Right lobe of liver (tissue), 6 donors: ENCODE results near the gene S100PBP. TPM values are rescaled to one million over a fixed set of nuclear protein-coding genes. Genes with fewer than 3 reads are reported as not detected.

Experiments
- ATAC-seq, 4 donors: fragments of 200-7000 bp; cut with Tn5 transposase; one replicate each; pipeline ENCODE4 v1.9.1; 2020; ENCODE audit warnings: mild to moderate bottlenecking in 4 of 4, moderate library complexity in 4 of 4
- DNase-seq, 3 donors: peaks; one replicate each; pipeline ENCODE4 v3.0.0-alpha.2; 2020
- H3K27ac ChIP-seq, 3 donors: fragments of 200-600 bp; one replicate each; pipeline ENCODE4 v1.8.0; 2022
- H3K27me3 ChIP-seq, 2 donors: fragments of 200-600 bp; one replicate each; pipeline ENCODE4 v1.8.0; 2022
- H3K36me3 ChIP-seq, 4 donors: fragments of 200-600 bp; sonication (generic) in 1 of 4; one replicate each; pipeline versions ENCODE4 v1.5.1 to v1.8.0; 2017 to 2022; ENCODE audit warnings: control low read depth in 1 of 4
- H3K4me1 ChIP-seq, 4 donors: fragments of 200-600 bp; sonication (generic) in 1 of 4; one replicate each; pipeline versions ENCODE4 v1.5.1 to v1.8.0; 2017 to 2022; ENCODE audit warnings: control low read depth in 1 of 4
- H3K4me3 ChIP-seq, 3 donors: fragments of 200-600 bp; one replicate each; pipeline ENCODE4 v1.8.0; 2022
- H3K9me3 ChIP-seq, 4 donors: fragments of 200-600 bp; sonication (generic) in 1 of 4; one replicate each; pipeline versions ENCODE4 v1.5.1 to v1.8.0; 2017 to 2022; ENCODE audit warnings: control low read depth in 1 of 4
- CTCF ChIP-seq, 4 donors: fragments of 200-600 bp in 3 of 4; fragments of 450-650 bp in 1 of 4; IDR thresholded peaks; one replicate each; pipeline versions ENCODE4 v1.5.1 to v1.8.0; 2016 to 2022; ENCODE audit warnings: antibody characterized with exemption in 4 of 4, mild to moderate bottlenecking in 2 of 4
- POLR2A ChIP-seq: fragments of 450-650 bp; IDR thresholded peaks from one replicate; pipeline ENCODE4 v1.6.1; 2017; ENCODE audit warnings: antibody characterized with exemption, mild to moderate bottlenecking
- WGBS: methylation state at CpG from one replicate; pipeline ENCODE4 v1.1.6; 2018; ENCODE audit warnings: low coverage, low lambda C conversion rate; ENCODE audit not compliant: insufficient coverage; ENCODE audit errors: missing lambda C conversion rate; 5-methylcytosine and 5-hydroxymethylcytosine counted together
- intact Hi-C, 2 donors: fragments of 100-400 bp; cut with DNase I; formaldehyde crosslinking; loops; one replicate each; pipeline versions ENCODE4 v1.11.2 to v1.14.1; 2022
- total RNA-seq, 6 experiments: library from RNA; depleted of rRNA in 2 of 6; stranded (reverse); fragments of >200 nt in 2 of 6; fragmentation: NEBNext Ultra II Directional in 3 of 6; extraction: Animal tissue kit (Norgen Biotek cat#: 25700) in 3 of 6; gene quantifications; one replicate each; pipeline versions ENCODE4 v1.1.0 to v1.2.4, GENCODE V29; 2016 to 2023
- donor health status: DM: no; HTN: yes; CAD: no.
- donor health status: DM: no; HTN: no; CAD: no.
- donor health status: DM: no; HTN: no; CAD: no.
- donor health status: DM: no; HTN: yes; CAD: no.
- donor health status: DM: no; HTN: yes; CAD: no.

The S100PBP gene
- total RNA-seq, 6 experiments from 2014 or later, result 7.6 to 14.6 (median 10.5) TPM

DNA sequence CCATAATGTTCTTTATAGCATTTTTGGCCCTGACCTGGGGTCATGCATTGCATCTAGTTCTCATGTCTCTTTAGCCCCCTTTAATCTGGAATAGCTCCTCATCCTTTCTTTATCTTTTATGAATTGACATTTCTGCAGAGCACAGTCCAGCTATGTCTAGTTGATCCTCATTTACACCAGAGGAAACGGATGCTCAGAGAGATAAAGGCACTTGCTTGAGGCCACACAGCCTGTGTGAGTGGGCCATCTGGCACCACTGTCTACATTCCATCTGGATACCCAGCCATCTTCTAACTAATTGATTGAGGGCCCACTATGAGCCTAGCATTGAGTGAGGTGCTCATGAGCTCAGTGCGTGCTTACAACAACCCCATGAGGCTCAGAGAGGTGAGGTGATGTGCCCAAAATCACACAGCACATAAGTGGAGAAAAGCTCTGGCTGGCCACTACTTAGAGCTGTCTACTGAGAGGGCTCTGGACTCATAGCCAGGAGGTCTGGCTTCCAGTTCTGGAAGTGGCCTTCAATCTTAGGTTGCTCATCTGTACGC is 72.4 kb downstream of the S100PBP start:
- no peak for DNase-seq

GRCh38 chr1:32890516-32891240 is 73.2 kb downstream of the S100PBP start:
- DNase-seq (peak in 2 of 3 donors; percentile 27 to 29), ATAC-seq (no peak)
- Histone ChIP-seq H3K9me3 (no peaks in the 10 kb centered on the region), H3K27ac (no peak overlapping the region), H3K4me1 (peaks cover 0 to 11% (median 0%) of the 10 kb centered on the region in 4 donors), H3K36me3 (no peaks in the 10 kb centered on the region), H3K27me3 (peaks cover 0 to 16% of the 10 kb centered on the region in 2 donors), H3K4me3 (no peak overlapping the region)
- no peak for TF ChIP-seq CTCF (IDR thresholded peaks at IDR 0.05)
- no peak for TF ChIP-seq POLR2A
- intact Hi-C loops, result no loop called here
- WGBS, result 84% methylated on average over 3 of the region's 7 CpGs

More for the DNA sequence above, 72.4 kb downstream of the S100PBP start:
- 85% methylated on average over 2 of the region's 3 CpGs for WGBS
- Histone ChIP-seq H3K9me3 (no peaks in the 10 kb centered on the region), H3K27me3 (peaks cover 0 to 16% of the 10 kb centered on the region in 2 donors), H3K27ac (no peak overlapping the region), H3K4me3 (no peak overlapping the region), H3K4me1 (peaks cover 0 to 5% (median 0%) of the 10 kb centered on the region in 4 donors), H3K36me3 (no peaks in the 10 kb centered on the region)
- intact Hi-C loops, result no loop called here
- no peak for ATAC-seq
- TF ChIP-seq POLR2A, result no peak
- no peak for TF ChIP-seq CTCF (IDR thresholded peaks at IDR 0.05)

GRCh38 chr1:32891241-32891570 is 73.8 kb downstream of the S100PBP start:
- H3K9me3 ChIP-seq, result no peaks in the 10 kb centered on the region
- intact Hi-C loops, result no loop called here
- no CpG with 5 or more reads among the region's 1 CpG for WGBS
- no peak for TF ChIP-seq CTCF (IDR thresholded peaks at IDR 0.05)
- H3K4me1 ChIP-seq, result peaks cover 0 to 11% (median 0%) of the 10 kb centered on the region in 4 donors
- ATAC-seq (no peak), DNase-seq (peak in 1 of 3 donors; percentile 14)
- H3K27ac ChIP-seq, result no peak overlapping the region
- H3K4me3 ChIP-seq, result no peak overlapping the region
- H3K27me3 ChIP-seq, result peaks cover 0 to 12% of the 10 kb centered on the region in 2 donors
- H3K36me3 ChIP-seq, result no peaks in the 10 kb centered on the region

- Histone ChIP-seq H3K27me3 (peaks cover 0 to 8% of the 10 kb centered on the region in 2 donors), H3K9me3 (no peaks in the 10 kb centered on the region), H3K4me3 (no peak overlapping the region), H3K27ac (no peak overlapping the region), H3K36me3 (no peaks in the 10 kb centered on the region), H3K4me1 (peaks cover 0 to 11% (median 0%) of the 10 kb centered on the region in 4 donors)
- no CpG with 5 or more reads among the region's 3 CpGs for WGBS
- DNase-seq (no peak), ATAC-seq (no peak)
- intact Hi-C loops, result no loop called here
- no peak for TF ChIP-seq POLR2A
- TF ChIP-seq CTCF (IDR thresholded peaks at IDR 0.05), result no peak
These were observed 74.2 kb downstream of the S100PBP start for GRCh38 chr1:32891630-32892029.
